Esophagus (tissue), 2 donors: Measurements from ENCODE around the gene SOWAHD. TPM values are rescaled to one million over a fixed set of nuclear protein-coding genes. Genes with fewer than 3 reads are reported as not detected.
A peak's percentile ranks its signal among the peaks of the same experiment; 100 is the strongest.
"Not testable (repeated sequence)": the region's sequence is repeated elsewhere in the genome, so short reads cannot be mapped to it uniquely, and the experiment has no call there.

Experiments used
- H3K27ac ChIP-seq, 2 donors: one replicate each; pipeline ENCODE4 v1.5.1; 2013; ENCODE audit warnings: low read depth in 2 of 2, mild to moderate bottlenecking in 2 of 2, inconsistent platforms in 1 of 2, low read length in 1 of 2, moderate library complexity in 1 of 2
- H3K27me3 ChIP-seq, 2 donors: one replicate each; pipeline ENCODE4 v1.6.1; 2013; ENCODE audit warnings: low read length in 2 of 2, control low read depth in 1 of 2, mild to moderate bottlenecking in 1 of 2; ENCODE audit not compliant: insufficient read depth in 2 of 2, control insufficient read depth in 1 of 2
- H3K36me3 ChIP-seq, 2 donors: one replicate each; pipeline ENCODE4 v1.6.1; 2013; ENCODE audit warnings: low read length in 1 of 2; ENCODE audit not compliant: control insufficient read depth in 2 of 2, insufficient read depth in 2 of 2
- H3K4me1 ChIP-seq, 2 donors: one replicate each; pipeline ENCODE4 v1.6.1; 2013; ENCODE audit warnings: low read length in 1 of 2; ENCODE audit not compliant: control insufficient read depth in 2 of 2, insufficient read depth in 2 of 2
- H3K4me3 ChIP-seq, 2 donors: one replicate each; pipeline ENCODE4 v1.5.1; 2013; ENCODE audit warnings: low read length in 2 of 2, mild to moderate bottlenecking in 2 of 2, low read depth in 1 of 2, moderate library complexity in 1 of 2
- H3K9me3 ChIP-seq, 2 donors: one replicate each; pipeline ENCODE4 v1.6.1; 2013; ENCODE audit warnings: mild to moderate bottlenecking in 2 of 2, low read depth in 1 of 2, low read length in 1 of 2, moderate library complexity in 1 of 2; ENCODE audit not compliant: control insufficient read depth in 2 of 2, insufficient read depth in 1 of 2
- WGBS, 2 donors: extraction: QIAGEN DNeasy Blood & Tissue Kit; methylation state at CpG; one replicate each; pipeline ENCODE4 v1.1.7; 2013; 5-methylcytosine and 5-hydroxymethylcytosine counted together
- polyA plus RNA-seq, 2 donors: library from polyadenylated mRNA; stranded (reverse); fragments of 200-250 nt; gene quantifications; one replicate each; pipeline ENCODE4 v1.2.3, GENCODE V29; 2013
- donor health status: healthy with polysubstance abuse.
- donor health status: Bipolar disorder and iron deficiency.

SOWAHD gene
- polyA plus RNA-seq, 2 donors, result 0.14 to 0.18 TPM

- WGBS, 2 donors, result 64 to 68% methylated on average over 10 of the region's 10 CpGs
- H3K9me3 ChIP-seq, result peaks cover 0 to 4% of the 10 kb centered on the region in 2 donors
- H3K4me1 ChIP-seq, result peaks cover 0 to 10% of the 10 kb centered on the region in 2 donors
- no peak overlapping the region for H3K4me3 ChIP-seq
- no peaks in the 10 kb centered on the region for H3K27me3 ChIP-seq
- H3K36me3 ChIP-seq, result no peaks in the 10 kb centered on the region
- H3K27ac ChIP-seq, result peak overlapping the region in 1 of 2 donors; percentile 21
Observed at GRCh38 chrX:119756926-119757635, 1.3 kb upstream of the SOWAHD start.

- H3K36me3 ChIP-seq, result no peaks in the 10 kb centered on the region
- peak overlapping the region; percentile 50 to 51 for H3K4me3 ChIP-seq
- peaks cover 0 to 4% of the 10 kb centered on the region in 2 donors for H3K9me3 ChIP-seq
- 35 to 49% methylated on average over 12 of the region's 12 CpGs for WGBS, 2 donors
- H3K4me1 ChIP-seq, result peaks cover 0 to 10% of the 10 kb centered on the region in 2 donors
- no peaks in the 10 kb centered on the region for H3K27me3 ChIP-seq
- peak overlapping the region in 1 of 2 donors; percentile 21 for H3K27ac ChIP-seq
Observed at GRCh38 chrX:119757646-119757978, 776 bp upstream of the SOWAHD start.

GRCh38 chrX:119758731-119759247, 401 bp downstream of the SOWAHD start:
- H3K4me1 ChIP-seq, result peaks cover 0 to 10% of the 10 kb centered on the region in 2 donors
- H3K36me3 ChIP-seq, result no peaks in the 10 kb centered on the region
- H3K27ac ChIP-seq, result no peak overlapping the region
- peak overlapping the region; percentile 50 to 51 for H3K4me3 ChIP-seq
- H3K9me3 ChIP-seq, result peaks cover 0 to 4% of the 10 kb centered on the region in 2 donors
- no peaks in the 10 kb centered on the region for H3K27me3 ChIP-seq
- WGBS, 2 donors, result 1 to 38% methylated on average over 36 to 54 of the region's 54 CpGs

GRCh38 chrX:119759248-119759766, 919 bp downstream of the SOWAHD start:
- WGBS, 2 donors, result 44 to 52% methylated on average over 44 of the region's 44 CpGs
- peak overlapping the region; percentile 50 to 51 for H3K4me3 ChIP-seq
- no peaks in the 10 kb centered on the region for H3K27me3 ChIP-seq
- peaks cover 0 to 4% of the 10 kb centered on the region in 2 donors for H3K9me3 ChIP-seq
- H3K36me3 ChIP-seq, result no peaks in the 10 kb centered on the region
- H3K27ac ChIP-seq, result no peak overlapping the region
- peaks cover 0 to 10% of the 10 kb centered on the region in 2 donors for H3K4me1 ChIP-seq

GRCh38 chrX:119760026-119760877, 1.9 kb downstream of the SOWAHD start:
- Histone ChIP-seq H3K4me1 (peaks cover 0 to 10% of the 10 kb centered on the region in 2 donors), H3K27me3 (no peaks in the 10 kb centered on the region), H3K36me3 (no peaks in the 10 kb centered on the region), H3K27ac (no peak overlapping the region), H3K4me3 (no peak overlapping the region), H3K9me3 (peaks cover 0 to 4% of the 10 kb centered on the region in 2 donors)
- WGBS, 2 donors, result 82 to 88% methylated on average over 18 of the region's 18 CpGs

- 49 to 66% methylated on average over 3 of the region's 3 CpGs for WGBS, 2 donors
- peaks cover 0 to 4% of the 10 kb centered on the region in 2 donors for H3K9me3 ChIP-seq
- peaks cover 0 to 9% of the 10 kb centered on the region in 2 donors for H3K4me1 ChIP-seq
- H3K36me3 ChIP-seq, result no peaks in the 10 kb centered on the region
- H3K4me3 ChIP-seq, result no peak overlapping the region
- no peak overlapping the region for H3K27ac ChIP-seq
- H3K27me3 ChIP-seq, result no peaks in the 10 kb centered on the region
Observed at GRCh38 chrX:119762718-119763117, 4.3 kb downstream of the SOWAHD start.

- Histone ChIP-seq H3K9me3 (peaks cover 0 to under 1% of the 10 kb centered on the region in 2 donors), H3K27ac (no peak overlapping the region), H3K27me3 (no peaks in the 10 kb centered on the region), H3K36me3 (no peaks in the 10 kb centered on the region), H3K4me1 (peaks cover 0 to 7% of the 10 kb centered on the region in 2 donors), H3K4me3 (no peak overlapping the region)
- WGBS, 2 donors, result 59 to 60% methylated on average over 7 of the region's 7 CpGs
Observed at GRCh38 chrX:119763181-119763580, 4.8 kb downstream of the SOWAHD start.

GRCh38 chrX:119763836-119764387, 5.5 kb downstream of the SOWAHD start:
- WGBS, 2 donors, result 86 to 87% methylated on average over 6 of the region's 6 CpGs
- peaks cover 0 to 5% of the 10 kb centered on the region in 2 donors for H3K4me1 ChIP-seq
- H3K27ac ChIP-seq, result no peak overlapping the region
- H3K36me3 ChIP-seq, result no peaks in the 10 kb centered on the region
- H3K9me3 ChIP-seq, result no peaks in the 10 kb centered on the region
- H3K27me3 ChIP-seq, result no peaks in the 10 kb centered on the region
- H3K4me3 ChIP-seq, result no peak overlapping the region

GRCh38 chrX:119768436-119768835, 10.0 kb downstream of the SOWAHD start:
- not testable (repeated sequence) for H3K9me3 ChIP-seq, H3K4me1 ChIP-seq, H3K27me3 ChIP-seq, H3K4me3 ChIP-seq, H3K36me3 ChIP-seq, H3K27ac ChIP-seq
- 87 to 91% methylated on average over 11 of the region's 11 CpGs for WGBS, 2 donors
